Measurements from ENCODE around the gene FSHB. TPM values are rescaled to one million over a fixed set of nuclear protein-coding genes. Genes with fewer than 3 reads are reported as not detected.

The FSHB gene
- total RNA-seq, 1 experiment from 2014 or later = not detected

DNA sequence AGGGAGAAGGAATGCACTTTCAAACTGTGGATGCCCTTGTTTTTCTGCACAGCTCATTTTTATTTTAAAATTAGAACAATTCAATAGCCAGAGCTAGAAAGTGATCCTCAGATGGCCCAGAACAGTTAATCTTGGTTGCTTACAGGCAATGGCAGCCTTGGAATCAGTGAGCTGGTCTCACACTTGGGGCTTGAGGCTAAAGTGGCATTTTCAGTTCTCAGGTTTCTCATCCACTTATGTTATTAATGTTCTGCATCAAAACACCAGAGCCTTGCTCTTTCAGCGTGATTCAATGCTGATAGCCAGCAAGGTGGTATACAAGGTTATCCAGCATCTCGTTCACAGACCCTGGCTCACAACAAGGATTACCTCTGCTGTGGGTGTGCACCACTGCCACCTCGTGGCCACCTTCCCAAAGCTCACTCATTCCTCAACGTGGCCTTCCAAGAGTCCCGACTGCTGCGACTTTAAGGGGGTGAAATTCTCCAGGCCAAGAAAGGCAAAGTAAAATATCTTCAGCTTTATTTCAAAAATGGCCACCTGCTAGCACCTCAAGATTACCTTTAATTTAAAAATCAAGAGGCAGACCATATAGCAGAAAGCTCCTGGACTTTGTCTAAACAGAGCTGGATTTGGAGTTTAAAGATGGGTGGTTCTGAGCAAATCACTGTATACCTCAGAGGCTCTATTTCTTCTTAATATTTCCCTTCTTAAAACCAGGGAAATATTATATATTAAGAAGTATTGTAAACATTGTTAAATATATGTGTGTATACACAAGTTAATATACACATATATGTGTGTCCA is 34.2 kb upstream of the FSHB start:
- no peaks in the 10 kb centered on the region for H3K27me3 ChIP-seq (ENCODE audit: insufficient read depth, low read length)
- no peak overlapping the region for H2AK5ac ChIP-seq (ENCODE audit: insufficient read length, low read length)
- H2BK120ac ChIP-seq (ENCODE audit: low read depth, low read length, poor library complexity, severe bottlenecking) = no peak overlapping the region
- H3K9me3 Mint-ChIP-seq = peaks cover 0 to 6% of the 10 kb centered on the region in 2 experiments; a peak in 1 of 5 replicates
- no peak overlapping the region for H2BK5ac ChIP-seq (ENCODE audit: insufficient read length, low read length)
- no peak overlapping the region for H3K56ac ChIP-seq (ENCODE audit: insufficient read length, low read depth, low read length)
- H3K4me2 ChIP-seq (ENCODE audit: insufficient read depth, insufficient read length, low read length) = no peak overlapping the region
- no peak overlapping the region for H3K9ac ChIP-seq (ENCODE audit: extremely low read depth, insufficient read length, low read length)
- H2AFZ ChIP-seq (ENCODE audit: low read length) = no peak overlapping the region
- no peak overlapping the region for H3K27ac ChIP-seq (ENCODE audit: insufficient read length, low read depth, low read length)
- no peak overlapping the region for H3K4ac ChIP-seq (ENCODE audit: low read depth, low read length)
- no peaks in the 10 kb centered on the region for H3K79me1 ChIP-seq (ENCODE audit: insufficient read depth, low read depth, low read length, poor library complexity, severe bottlenecking)
- no peak overlapping the region for H4K8ac ChIP-seq (replicated peaks; ENCODE audit: insufficient read length, low read depth, low read length)
- no peaks in the 10 kb centered on the region for H3K79me2 ChIP-seq (ENCODE audit: insufficient read depth, low read length)
- H3K14ac ChIP-seq (ENCODE audit: insufficient read depth, low read length) = no peak overlapping the region
- H4K20me1 ChIP-seq (ENCODE audit: control insufficient read depth, insufficient read depth, insufficient read length) = no peaks in the 10 kb centered on the region
- no peak overlapping the region for H3K4me3 Mint-ChIP-seq
- no peaks in the 10 kb centered on the region for H3K4me1 ChIP-seq (ENCODE audit: insufficient read depth, low read length)
- H3K9me3 ChIP-seq (ENCODE audit: control insufficient read depth, low read depth, low read length) = no peaks in the 10 kb centered on the region
- H2BK12ac ChIP-seq (ENCODE audit: insufficient read length, low read depth, low read length) = no peak overlapping the region
- peak; percentile 83 for DNase-seq
- no peak overlapping the region for H4K5ac ChIP-seq (ENCODE audit: insufficient read length, low read depth, low read length)
- peaks cover 11% of the 10 kb centered on the region for H3K27me3 Mint-ChIP-seq (ENCODE audit: low read depth)
- no CpG with 5 or more reads among the region's 6 CpGs for WGBS (ENCODE audit: extremely low coverage, insufficient read length, low lambda C conversion rate)
- no peak overlapping the region for H3K27ac Mint-ChIP-seq
- no peak overlapping the region for H3K23ac ChIP-seq (ENCODE audit: insufficient read length, low read depth, low read length)
- no peak overlapping the region for H4K91ac ChIP-seq (ENCODE audit: insufficient read length, low read depth, low read length)
- H2BK20ac ChIP-seq (ENCODE audit: low read depth, low read length, poor library complexity, severe bottlenecking) = no peak overlapping the region
- H2BK15ac ChIP-seq (ENCODE audit: low read depth, low read length) = no peak overlapping the region
- peaks cover 0 to 2% of the 10 kb centered on the region in 2 experiments; a peak in 1 of 4 replicates for H3K4me1 Mint-ChIP-seq
- TF ChIP-seq, protein P1, sequence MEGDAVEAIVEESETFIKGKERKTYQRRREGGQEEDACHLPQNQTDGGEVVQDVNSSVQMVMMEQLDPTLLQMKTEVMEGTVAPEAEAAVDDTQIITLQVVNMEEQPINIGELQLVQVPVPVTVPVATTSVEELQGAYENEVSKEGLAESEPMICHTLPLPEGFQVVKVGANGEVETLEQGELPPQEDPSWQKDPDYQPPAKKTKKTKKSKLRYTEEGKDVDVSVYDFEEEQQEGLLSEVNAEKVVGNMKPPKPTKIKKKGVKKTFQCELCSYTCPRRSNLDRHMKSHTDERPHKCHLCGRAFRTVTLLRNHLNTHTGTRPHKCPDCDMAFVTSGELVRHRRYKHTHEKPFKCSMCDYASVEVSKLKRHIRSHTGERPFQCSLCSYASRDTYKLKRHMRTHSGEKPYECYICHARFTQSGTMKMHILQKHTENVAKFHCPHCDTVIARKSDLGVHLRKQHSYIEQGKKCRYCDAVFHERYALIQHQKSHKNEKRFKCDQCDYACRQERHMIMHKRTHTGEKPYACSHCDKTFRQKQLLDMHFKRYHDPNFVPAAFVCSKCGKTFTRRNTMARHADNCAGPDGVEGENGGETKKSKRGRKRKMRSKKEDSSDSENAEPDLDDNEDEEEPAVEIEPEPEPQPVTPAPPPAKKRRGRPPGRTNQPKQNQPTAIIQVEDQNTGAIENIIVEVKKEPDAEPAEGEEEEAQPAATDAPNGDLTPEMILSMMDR (conservative IDR thresholded peaks at IDR 0.05) = peak; percentile 88
- no peak overlapping the region for H3T11ph ChIP-seq (ENCODE audit: low read length)
- H3K36me3 Mint-ChIP-seq (ENCODE audit: insufficient read depth in 1 of 3, low read depth in 3 of 3) = no peaks in the 10 kb centered on the region
- H3K23me2 ChIP-seq (ENCODE audit: insufficient read length, low read depth, low read length, poor library complexity, severe bottlenecking) = no peaks in the 10 kb centered on the region
- H3K18ac ChIP-seq (ENCODE audit: insufficient read length, low read depth, low read length) = no peak overlapping the region

Data from H9 (cell line).